Common myeloid progenitor, CD34-positive (primary cell): Measurements from ENCODE around the gene RMI2.

ENCODE experiments used
- CTCF ChIA-PET: fragments of 350-600 bp; sonication (Branson Sonifier 250); formaldehyde crosslinking; loops from one replicate; lab custom pipeline; 2021; ENCODE audit warnings: antibody characterized with exemption; lab: Charles Lee
- POLR2A ChIA-PET: fragments of 350-600 bp; sonication (Branson Sonifier 250); formaldehyde crosslinking; loops from one replicate; lab custom pipeline; 2021; ENCODE audit warnings: antibody characterized with exemption; lab: Charles Lee
- DNase-seq, 3 donors: peaks; one replicate each; pipeline versions ENCODE4 v3.0.0 to v3.0.0-alpha.2; 2013
- H3K27ac ChIP-seq, 2 experiments: 1 replicate in 1 of 2; 2 replicates in 1 of 2; pipeline ENCODE4 v1.7.0; 2013; ENCODE audit warnings: inconsistent platforms in 2 of 2, low read length in 2 of 2, mild to moderate bottlenecking in 2 of 2, low read depth in 1 of 2, moderate library complexity in 1 of 2; ENCODE audit not compliant: severe bottlenecking in 2 of 2, insufficient read depth in 1 of 2, poor library complexity in 1 of 2
- H3K27me3 ChIP-seq, 5 experiments: replicated peaks in 2 of 5; 1 replicate in 3 of 5; 2 replicates in 2 of 5; pipeline versions ENCODE4 v1.6.1 to v1.7.0; 2013; ENCODE audit warnings: low read length in 4 of 5, mild to moderate bottlenecking in 2 of 5, moderate library complexity in 2 of 5, inconsistent platforms in 1 of 5; ENCODE audit not compliant: insufficient read depth in 5 of 5, control insufficient read depth in 4 of 5
- H3K36me3 ChIP-seq, 4 experiments: 1 replicate in 2 of 4; 2 replicates in 2 of 4; pipeline versions ENCODE4 v1.6.1 to v1.7.0; 2013; ENCODE audit warnings: low read length in 3 of 4, control low read depth in 1 of 4, mild to moderate bottlenecking in 1 of 4; ENCODE audit not compliant: control insufficient read depth in 4 of 4, insufficient read depth in 4 of 4
- H3K4me1 ChIP-seq, 4 experiments: 1 replicate in 3 of 4; 2 replicates in 1 of 4; pipeline versions ENCODE4 v1.6.1 to v1.7.1; 2013; ENCODE audit warnings: low read length in 3 of 4, mild to moderate bottlenecking in 3 of 4, control low read depth in 1 of 4, inconsistent platforms in 1 of 4, moderate library complexity in 1 of 4; ENCODE audit not compliant: control insufficient read depth in 4 of 4, insufficient read depth in 4 of 4; ENCODE audit errors: control extremely low read depth in 1 of 4
- H3K4me3 ChIP-seq, 7 experiments: 1 replicate in 4 of 7; 2 replicates in 3 of 7; pipeline versions ENCODE4 v1.5.1 to v1.7.0; 2013; ENCODE audit warnings: mild to moderate bottlenecking in 7 of 7, low read length in 6 of 7, moderate library complexity in 6 of 7, inconsistent platforms in 2 of 7, low read depth in 2 of 7, control low read depth in 1 of 7; ENCODE audit not compliant: insufficient read depth in 4 of 7, control insufficient read depth in 1 of 7; ENCODE audit errors: extremely low read depth in 1 of 7
- H3K9me3 ChIP-seq, 5 experiments: 1 replicate in 4 of 5; 2 replicates in 1 of 5; pipeline versions ENCODE4 v1.6.1 to v1.7.1; 2013; ENCODE audit warnings: low read length in 4 of 5, mild to moderate bottlenecking in 2 of 5, inconsistent platforms in 1 of 5, low read depth in 1 of 5, moderate library complexity in 1 of 5; ENCODE audit not compliant: control insufficient read depth in 4 of 5, insufficient read depth in 2 of 5; ENCODE audit errors: control extremely low read depth in 1 of 5
- WGBS: methylation state at CpG from one replicate; pipeline ENCODE4 v1.1.5; 2013; ENCODE audit not compliant: insufficient coverage; 5-methylcytosine and 5-hydroxymethylcytosine counted together

Gene RMI2

GRCh38 chr16:11329891-11330290 lies 15.4 kb upstream of the RMI2 start:
- no peak for DNase-seq
- ChIA-PET CTCF (interaction anchor here (0.9 to 1.4 kb wide), 2 partner anchors 55 to 62 kb away, joined by 3 read pairs; no protein-coding TSS in a partner anchor), POLR2A (no interaction called here)
- Histone ChIP-seq H3K27me3 (peaks cover 0 to 2% (median 0%) of the 10 kb centered on the region in 5 experiments), H3K27ac (no peak overlapping the region), H3K9me3 (no peaks in the 10 kb centered on the region), H3K36me3 (no peaks in the 10 kb centered on the region), H3K4me1 (peaks cover 0 to 31% (median 27%) of the 10 kb centered on the region in 4 experiments), H3K4me3 (no peak overlapping the region)
- 100% methylated on average over 2 of the region's 3 CpGs for WGBS

- Histone ChIP-seq H3K4me1 (peaks cover 0 to 23% (median 19%) of the 10 kb centered on the region in 4 experiments), H3K4me3 (no peak overlapping the region), H3K27me3 (peaks cover 0 to 2% (median 0%) of the 10 kb centered on the region in 5 experiments), H3K27ac (no peak overlapping the region), H3K36me3 (no peaks in the 10 kb centered on the region), H3K9me3 (no peaks in the 10 kb centered on the region)
- ChIA-PET POLR2A (no interaction called here), CTCF (interaction anchor here (0.9 to 1.4 kb wide), 2 partner anchors 54 to 63 kb away, joined by 3 read pairs; no protein-coding TSS in a partner anchor)
- WGBS: 93% methylated on average over 5 of the region's 5 CpGs
- DNase-seq: no peak
Observed at GRCh38 chr16:11330526-11331237, 14.6 kb upstream of the RMI2 start.

DNA sequence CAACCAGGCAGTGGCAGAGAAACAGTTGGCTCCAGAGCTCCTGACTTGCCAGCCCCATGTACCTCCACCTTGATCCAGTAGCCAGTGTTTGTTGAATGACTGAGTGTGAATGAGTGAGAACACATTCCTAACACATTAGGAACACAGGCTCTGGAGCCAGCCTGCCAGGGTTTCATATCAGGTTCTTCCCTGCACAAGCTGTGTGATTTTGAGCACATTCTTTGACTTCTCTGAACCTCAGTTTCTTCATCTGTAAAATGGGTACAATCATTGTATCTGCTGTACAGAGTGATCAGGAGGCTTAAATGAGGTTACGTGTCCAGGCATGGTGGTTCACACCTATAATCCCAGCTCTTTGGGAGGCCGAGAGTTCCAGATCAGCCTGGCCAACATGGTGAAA lies 13.3 kb upstream of the RMI2 start:
- no CpG with 5 or more reads among the region's 2 CpGs for WGBS
- Histone ChIP-seq H3K36me3 (no peaks in the 10 kb centered on the region), H3K4me3 (no peak overlapping the region), H3K4me1 (peaks cover 0 to 18% (median 14%) of the 10 kb centered on the region in 4 experiments), H3K9me3 (no peaks in the 10 kb centered on the region), H3K27me3 (peaks cover 0 to 2% (median 0%) of the 10 kb centered on the region in 5 experiments), H3K27ac (no peak overlapping the region)
- ChIA-PET CTCF (no interaction called here), POLR2A (no interaction called here)
- no peak for DNase-seq

GRCh38 chr16:11333010-11333409 lies 12.2 kb upstream of the RMI2 start:
- peaks cover 0 to 2% (median 0%) of the 10 kb centered on the region in 5 experiments for H3K27me3 ChIP-seq
- POLR2A ChIA-PET: no interaction called here
- H3K4me3 ChIP-seq: no peak overlapping the region
- H3K36me3 ChIP-seq: no peaks in the 10 kb centered on the region
- no peak overlapping the region for H3K27ac ChIP-seq
- peaks cover 0 to 15% (median 12%) of the 10 kb centered on the region in 4 experiments for H3K4me1 ChIP-seq
- WGBS: 87% methylated on average over 7 of the region's 9 CpGs
- no peaks in the 10 kb centered on the region for H3K9me3 ChIP-seq
- DNase-seq: no peak
- CTCF ChIA-PET: interaction anchor here (0.8 to 2.6 kb wide), 4 partner anchors 10 to 369 kb away, joined by 3 to 10 read pairs (median 5); no protein-coding TSS in a partner anchor

- ChIA-PET POLR2A (no interaction called here), CTCF (interaction anchor here (0.8 to 2.6 kb wide), 5 partner anchors 10 to 370 kb away, joined by 3 to 10 read pairs (median 5); no protein-coding TSS in a partner anchor)
- Histone ChIP-seq H3K36me3 (no peaks in the 10 kb centered on the region), H3K27me3 (peaks cover 0 to 2% (median 0%) of the 10 kb centered on the region in 5 experiments), H3K27ac (no peak overlapping the region), H3K9me3 (no peaks in the 10 kb centered on the region), H3K4me1 (peaks cover 0 to 8% (median 6%) of the 10 kb centered on the region in 4 experiments), H3K4me3 (no peak overlapping the region)
- whole genome bisulfite sequencing: 94% methylated on average over 7 of the region's 8 CpGs
- no peak for DNase-seq
Observed at GRCh38 chr16:11333702-11334101, 11.6 kb upstream of the RMI2 start.

DNA sequence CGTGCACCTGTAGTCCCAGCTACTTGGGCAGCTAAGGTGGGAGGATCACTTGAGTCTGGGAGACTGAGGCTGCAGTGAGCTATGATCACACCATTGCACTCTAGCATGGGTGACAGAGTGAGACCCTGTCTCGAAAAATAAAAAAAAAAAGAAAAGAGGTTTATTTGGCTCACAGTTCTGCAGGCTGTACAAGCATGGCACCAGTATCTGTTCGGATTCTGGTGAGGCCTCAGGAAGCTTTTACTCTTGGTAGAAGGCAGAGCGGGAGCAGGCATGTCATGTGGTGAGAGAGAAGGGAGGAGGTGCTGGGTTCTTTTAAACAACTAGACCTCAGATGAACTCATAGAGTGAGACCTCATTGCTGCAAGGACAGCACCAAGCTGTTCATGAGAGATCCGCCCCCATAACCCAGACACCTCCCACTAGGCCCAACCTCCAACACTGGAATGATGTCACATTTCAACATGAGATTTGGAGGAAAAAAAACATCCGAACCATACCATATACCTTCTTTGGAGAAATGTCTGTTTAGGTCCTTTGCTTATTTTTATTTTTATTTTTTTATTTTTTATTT lies 10.3 kb upstream of the RMI2 start:
- WGBS: 95% methylated on average over 3 of the region's 6 CpGs
- no peaks in the 10 kb centered on the region for H3K9me3 ChIP-seq
- ChIA-PET POLR2A (no interaction called here), CTCF (interaction anchor here (0.9 to 2.6 kb wide), 3 partner anchors 18 to 37 kb away, joined by 3 to 10 read pairs (median 6); no protein-coding TSS in a partner anchor)
- H3K4me3 ChIP-seq: no peak overlapping the region
- no peak overlapping the region for H3K27ac ChIP-seq
- DNase-seq: no peak
- H3K27me3 ChIP-seq: peaks cover 0 to 2% (median 0%) of the 10 kb centered on the region in 5 experiments
- H3K36me3 ChIP-seq: no peaks in the 10 kb centered on the region
- no peaks in the 10 kb centered on the region for H3K4me1 ChIP-seq

GRCh38 chr16:11339075-11339474 lies 6.2 kb upstream of the RMI2 start:
- DNase-seq: no peak
- Histone ChIP-seq H3K36me3 (no peaks in the 10 kb centered on the region), H3K9me3 (no peaks in the 10 kb centered on the region), H3K27me3 (no peaks in the 10 kb centered on the region), H3K27ac (no peak overlapping the region), H3K4me3 (no peak overlapping the region), H3K4me1 (no peaks in the 10 kb centered on the region)
- WGBS: 100% methylated on average over 1 of the region's 3 CpGs
- CTCF ChIA-PET: no interaction called here
- POLR2A ChIA-PET: no interaction called here
